ENCODE measurements around the gene CASK.

DNA sequence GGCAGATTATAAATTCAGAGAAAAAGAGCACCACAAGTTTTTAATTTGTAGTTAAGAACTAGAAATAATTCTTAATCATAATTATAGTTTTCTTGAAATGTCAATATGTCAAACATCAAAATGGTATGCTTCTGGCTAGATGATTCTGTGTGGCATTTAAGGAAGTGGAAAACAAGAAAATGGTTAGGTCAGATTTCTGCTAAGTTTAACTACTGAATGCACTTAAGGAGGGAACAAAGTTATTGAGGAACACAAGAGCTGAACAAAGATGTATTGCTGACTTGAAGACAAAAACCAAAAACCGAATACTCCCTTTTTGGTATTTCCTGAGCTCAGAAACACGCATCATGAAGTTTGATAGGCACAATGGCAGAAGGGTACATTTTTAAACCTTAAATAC is 293.3 kb downstream of the CASK start:
- TF ChIP-seq, protein P1, sequence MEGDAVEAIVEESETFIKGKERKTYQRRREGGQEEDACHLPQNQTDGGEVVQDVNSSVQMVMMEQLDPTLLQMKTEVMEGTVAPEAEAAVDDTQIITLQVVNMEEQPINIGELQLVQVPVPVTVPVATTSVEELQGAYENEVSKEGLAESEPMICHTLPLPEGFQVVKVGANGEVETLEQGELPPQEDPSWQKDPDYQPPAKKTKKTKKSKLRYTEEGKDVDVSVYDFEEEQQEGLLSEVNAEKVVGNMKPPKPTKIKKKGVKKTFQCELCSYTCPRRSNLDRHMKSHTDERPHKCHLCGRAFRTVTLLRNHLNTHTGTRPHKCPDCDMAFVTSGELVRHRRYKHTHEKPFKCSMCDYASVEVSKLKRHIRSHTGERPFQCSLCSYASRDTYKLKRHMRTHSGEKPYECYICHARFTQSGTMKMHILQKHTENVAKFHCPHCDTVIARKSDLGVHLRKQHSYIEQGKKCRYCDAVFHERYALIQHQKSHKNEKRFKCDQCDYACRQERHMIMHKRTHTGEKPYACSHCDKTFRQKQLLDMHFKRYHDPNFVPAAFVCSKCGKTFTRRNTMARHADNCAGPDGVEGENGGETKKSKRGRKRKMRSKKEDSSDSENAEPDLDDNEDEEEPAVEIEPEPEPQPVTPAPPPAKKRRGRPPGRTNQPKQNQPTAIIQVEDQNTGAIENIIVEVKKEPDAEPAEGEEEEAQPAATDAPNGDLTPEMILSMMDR (IDR thresholded peaks at IDR 0.05; ENCODE audit: borderline replicate concordance, extremely low read depth, low read length, poor library complexity, severe bottlenecking) = no peak
- no peak for TF ChIP-seq EZH2 (IDR thresholded peaks at IDR 0.05; ENCODE audit: borderline replicate concordance, low read depth, low read length, severe bottlenecking)

All from DND-41 (cell line).